H1 (cell line): Measurements from ENCODE around the gene SMYD3. TPM values are rescaled to one million over a fixed set of nuclear protein-coding genes. Genes with fewer than 3 reads are reported as not detected.

Experiments used
- CHD7 ChIP-seq: fragments of 300-600 bp; sonication (generic); IDR thresholded peaks from 2 replicates; pipeline ENCODE4 v1.7.1; 2012; ENCODE audit warnings: low read length, moderate library complexity, mild to moderate bottlenecking, inconsistent platforms; ENCODE audit not compliant: insufficient replicate concordance
- TAF7 ChIP-seq: optimal IDR thresholded peaks from 2 replicates; pipeline ENCODE3; 2011; ENCODE audit warnings: low read depth, mild to moderate bottlenecking, inconsistent platforms, low read length, moderate library complexity, borderline replicate concordance
- ZNF274 ChIP-seq: IDR thresholded peaks from 2 replicates; pipeline ENCODE4 v1.7.0; 2012; ENCODE audit warnings: low read length, borderline replicate concordance; ENCODE audit errors: extremely low read depth
- polyA plus RNA-seq, 7 experiments: library from polyadenylated mRNA; depleted of rRNA in 3 of 7; stranded (reverse) in 5 of 7; unstranded in 2 of 7; fragments of >200 nt in 5 of 7; fragments of 200-250 nt in 2 of 7; gene quantifications; 1 replicate in 5 of 7; 2 replicates in 1 of 7; 4 replicates in 1 of 7; pipeline versions ENCODE4 v1.2.1 to v1.2.3, GENCODE V29; 2011 to 2013; ENCODE audit warnings: missing spikeins in 2 of 7, mixed read lengths in 2 of 7
- total RNA-seq: library from RNA; stranded (reverse); fragmentation: NEBNext Ultra II Directional; extraction: Animal tissue kit (Norgen Biotek cat#: 25700); gene quantifications from 2 replicates; pipeline ENCODE4 v1.2.1, GENCODE V29; 2021

The SMYD3 gene
- total and polyA plus RNA-seq, 2 of the 8 experiments (the other 6 are each of a cell fraction or from before 2014, with no cell fraction given): 17.3 to 25.4 TPM

- TF ChIP-seq CHD7 (no peak), TAF7 (no peak), ZNF274 (no peak)
These were observed 550.9 kb downstream of the SMYD3 start (continued) for GRCh38 chr1:245956225-245956624.
